ENCODE data around the gene LARP1.

GRCh38 chr5:154758493-154758892 lies 3.3 kb downstream of the LARP1 start:
- no peak for TF ChIP-seq SREBF2 (IDR thresholded peaks at IDR 0.05; ENCODE audit: low read length)
- TF ChIP-seq EZH2 (IDR thresholded peaks at IDR 0.05; ENCODE audit: borderline replicate concordance, control insufficient read depth, low read depth, low read length) = no peak
- TF ChIP-seq FOXM1 (IDR thresholded peaks at IDR 0.05; ENCODE audit: low read depth, low read length) = no peak
- TF ChIP-seq RFX5 (IDR thresholded peaks at IDR 0.05; ENCODE audit: low read depth, low read length) = no peak
- TF ChIP-seq NFYB (IDR thresholded peaks at IDR 0.05; ENCODE audit: insufficient read depth, low read depth, low read length) = no peak
- no peak for TF ChIP-seq RAD21 (IDR thresholded peaks at IDR 0.05; ENCODE audit: insufficient read depth, low read depth, low read length)
- TF ChIP-seq POLR2A (IDR thresholded peaks at IDR 0.05; ENCODE audit: low read depth, low read length) = no peak
- TF ChIP-seq EP300 (IDR thresholded peaks at IDR 0.05; ENCODE audit: borderline replicate concordance in 1 of 2, control insufficient read depth in 1 of 2, low read depth in 2 of 2, low read length in 2 of 2) = no peak
- TF ChIP-seq CTCF (IDR thresholded peaks at IDR 0.05 in 2 of 3, conservative IDR thresholded peaks at IDR 0.05 in 1 of 3; ENCODE audit: control insufficient read depth in 2 of 3, extremely low read depth in 1 of 3, insufficient read depth in 1 of 3, low read depth in 3 of 3, low read length in 3 of 3) = no peak

Data from GM12878 (cell line).